OCI-M2 (cell line): ENCODE results near the gene SCCPDH.

Experiments
- DNase-seq: peaks from one replicate; lab custom pipeline; 2025; ENCODE audit not compliant: unreplicated experiment; lab: John Stamatoyannopoulos, UW

SCCPDH gene

GRCh38 chr1:246782120-246782900 lies 58.1 kb downstream of the SCCPDH start:
- no peak for DNase-seq

- DNase-seq, result no peak
Measured at GRCh38 chr1:246784621-246785493, 60.6 kb downstream of the SCCPDH start.

- no peak for DNase-seq
Measured at GRCh38 chr1:246785494-246786111, 61.4 kb downstream of the SCCPDH start.

GRCh38 chr1:246786606-246787238 lies 62.5 kb downstream of the SCCPDH start:
- no peak for DNase-seq

- no peak for DNase-seq
Measured at GRCh38 chr1:246787781-246788513, 63.7 kb downstream of the SCCPDH start.

GRCh38 chr1:246788895-246789338 lies 64.7 kb downstream of the SCCPDH start:
- no peak for DNase-seq

GRCh38 chr1:246789454-246790339 lies 65.5 kb downstream of the SCCPDH start:
- no peak for DNase-seq

- no peak for DNase-seq
Measured at GRCh38 chr1:246790364-246790763, 66.2 kb downstream of the SCCPDH start.

GRCh38 chr1:246790833-246791232 lies 66.6 kb downstream of the SCCPDH start:
- no peak for DNase-seq

GRCh38 chr1:246791303-246791918 lies 67.2 kb downstream of the SCCPDH start:
- no peak for DNase-seq

GRCh38 chr1:246792603-246793002 lies 68.4 kb downstream of the SCCPDH start:
- DNase-seq, result no peak

- no peak for DNase-seq
Measured at GRCh38 chr1:246793356-246793896, 69.2 kb downstream of the SCCPDH start.

- no peak for DNase-seq
Measured at GRCh38 chr1:246794048-246794827, 70.0 kb downstream of the SCCPDH start.

- DNase-seq, result no peak
Measured at GRCh38 chr1:246794828-246795671, 70.8 kb downstream of the SCCPDH start.

- DNase-seq, result no peak
Measured at GRCh38 chr1:246795906-246796694, 71.9 kb downstream of the SCCPDH start.

- DNase-seq, result no peak
Measured at GRCh38 chr1:246797157-246797556, 72.9 kb downstream of the SCCPDH start.
